Activated naive CD8-positive, alpha-beta T cell (primary cell): ENCODE measurements around the gene USHBP1.

Source experiments
- H3K27ac Mint-ChIP-seq: one replicate; pipeline ENCODE4 v1.8.0; 2021; ENCODE audit warnings: mixed read lengths
- H3K27me3 Mint-ChIP-seq: one replicate; pipeline ENCODE4 v1.8.0; 2021; ENCODE audit warnings: mixed read lengths
- H3K36me3 Mint-ChIP-seq: one replicate; pipeline ENCODE4 v1.8.0; 2021; ENCODE audit warnings: mixed read lengths
- H3K4me1 Mint-ChIP-seq: one replicate; pipeline ENCODE4 v1.8.0; 2021; ENCODE audit warnings: low read depth, mixed read lengths
- H3K4me3 Mint-ChIP-seq: one replicate; pipeline ENCODE4 v1.8.0; 2021; ENCODE audit warnings: mild to moderate bottlenecking, mixed read lengths
- H3K9me3 Mint-ChIP-seq: one replicate; pipeline ENCODE4 v1.8.0; 2021; ENCODE audit warnings: low read depth, mixed read lengths

Gene USHBP1

GRCh38 chr19:17242431-17243208 lies 21.9 kb downstream of the USHBP1 start:
- H3K27ac Mint-ChIP-seq, result no peak overlapping the region
- H3K9me3 Mint-ChIP-seq, result no peaks in the 10 kb centered on the region
- no peaks in the 10 kb centered on the region for H3K36me3 Mint-ChIP-seq
- H3K27me3 Mint-ChIP-seq, result no peaks in the 10 kb centered on the region
- no peaks in the 10 kb centered on the region for H3K4me1 Mint-ChIP-seq
- H3K4me3 Mint-ChIP-seq, result no peak overlapping the region

- Mint-ChIP-seq H3K27me3 (no peaks in the 10 kb centered on the region), H3K4me1 (no peaks in the 10 kb centered on the region), H3K4me3 (no peak overlapping the region), H3K27ac (no peak overlapping the region), H3K36me3 (no peaks in the 10 kb centered on the region), H3K9me3 (no peaks in the 10 kb centered on the region)
Observed at GRCh38 chr19:17240826-17241399, 23.6 kb downstream of the USHBP1 start.

- H3K27ac Mint-ChIP-seq, result no peak overlapping the region
- H3K4me1 Mint-ChIP-seq, result no peaks in the 10 kb centered on the region
- no peak overlapping the region for H3K4me3 Mint-ChIP-seq
- H3K36me3 Mint-ChIP-seq, result no peaks in the 10 kb centered on the region
- H3K9me3 Mint-ChIP-seq, result no peaks in the 10 kb centered on the region
- no peaks in the 10 kb centered on the region for H3K27me3 Mint-ChIP-seq
Observed at GRCh38 chr19:17240062-17240752, 24.3 kb downstream of the USHBP1 start.

- Mint-ChIP-seq H3K27ac (no peak overlapping the region), H3K4me3 (peak overlapping the region; percentile 52), H3K27me3 (no peaks in the 10 kb centered on the region), H3K4me1 (peaks cover 6% of the 10 kb centered on the region), H3K36me3 (no peaks in the 10 kb centered on the region), H3K9me3 (no peaks in the 10 kb centered on the region)
Observed at GRCh38 chr19:17237747-17238706, 26.5 kb downstream of the USHBP1 start.

GRCh38 chr19:17236811-17237543 lies 27.6 kb downstream of the USHBP1 start:
- Mint-ChIP-seq H3K4me1 (peaks cover 6% of the 10 kb centered on the region), H3K4me3 (peak overlapping the region; percentile 52), H3K27me3 (no peaks in the 10 kb centered on the region), H3K9me3 (no peaks in the 10 kb centered on the region), H3K36me3 (no peaks in the 10 kb centered on the region), H3K27ac (no peak overlapping the region)

GRCh38 chr19:17235971-17236777 lies 28.4 kb downstream of the USHBP1 start:
- H3K4me1 Mint-ChIP-seq, result peaks cover 6% of the 10 kb centered on the region
- no peak overlapping the region for H3K27ac Mint-ChIP-seq
- H3K27me3 Mint-ChIP-seq, result no peaks in the 10 kb centered on the region
- no peaks in the 10 kb centered on the region for H3K36me3 Mint-ChIP-seq
- no peaks in the 10 kb centered on the region for H3K9me3 Mint-ChIP-seq
- no peak overlapping the region for H3K4me3 Mint-ChIP-seq

- peaks cover 6% of the 10 kb centered on the region for H3K4me1 Mint-ChIP-seq
- H3K9me3 Mint-ChIP-seq, result no peaks in the 10 kb centered on the region
- no peaks in the 10 kb centered on the region for H3K27me3 Mint-ChIP-seq
- H3K4me3 Mint-ChIP-seq, result peak overlapping the region; percentile 78
- H3K36me3 Mint-ChIP-seq, result no peaks in the 10 kb centered on the region
- H3K27ac Mint-ChIP-seq, result peak overlapping the region; percentile 46
Observed at GRCh38 chr19:17235300-17235970, 29.1 kb downstream of the USHBP1 start.

- Mint-ChIP-seq H3K27ac (peak overlapping the region; percentile 46), H3K36me3 (no peaks in the 10 kb centered on the region), H3K4me1 (peaks cover 6% of the 10 kb centered on the region), H3K4me3 (peak overlapping the region; percentile 78), H3K9me3 (no peaks in the 10 kb centered on the region), H3K27me3 (no peaks in the 10 kb centered on the region)
Observed at GRCh38 chr19:17234911-17235299, 29.6 kb downstream of the USHBP1 start.

- Mint-ChIP-seq H3K9me3 (no peaks in the 10 kb centered on the region), H3K36me3 (no peaks in the 10 kb centered on the region), H3K27me3 (no peaks in the 10 kb centered on the region), H3K27ac (no peak overlapping the region), H3K4me1 (peaks cover 9% of the 10 kb centered on the region), H3K4me3 (no peak overlapping the region)
Observed at GRCh38 chr19:17232258-17232657, 32.3 kb downstream of the USHBP1 start.

- Mint-ChIP-seq H3K36me3 (no peaks in the 10 kb centered on the region), H3K9me3 (no peaks in the 10 kb centered on the region), H3K4me3 (no peak overlapping the region), H3K4me1 (peaks cover 15% of the 10 kb centered on the region), H3K27ac (no peak overlapping the region), H3K27me3 (no peaks in the 10 kb centered on the region)
Observed at GRCh38 chr19:17229890-17230289, 34.7 kb downstream of the USHBP1 start.

- H3K27me3 Mint-ChIP-seq, result no peaks in the 10 kb centered on the region
- H3K27ac Mint-ChIP-seq, result no peak overlapping the region
- no peak overlapping the region for H3K4me3 Mint-ChIP-seq
- no peaks in the 10 kb centered on the region for H3K9me3 Mint-ChIP-seq
- no peaks in the 10 kb centered on the region for H3K36me3 Mint-ChIP-seq
- H3K4me1 Mint-ChIP-seq, result peaks cover 9% of the 10 kb centered on the region
Observed at GRCh38 chr19:17227798-17228367, 36.7 kb downstream of the USHBP1 start.

- H3K36me3 Mint-ChIP-seq, result no peaks in the 10 kb centered on the region
- no peaks in the 10 kb centered on the region for H3K27me3 Mint-ChIP-seq
- peak within 1 kb of the TSS; percentile 88 for H3K4me3 Mint-ChIP-seq
- H3K4me1 Mint-ChIP-seq, result peaks cover 9% of the 10 kb centered on the region
- H3K27ac Mint-ChIP-seq, result peak within 1 kb of the TSS; percentile 89
- H3K9me3 Mint-ChIP-seq, result no peaks in the 10 kb centered on the region
Observed at GRCh38 chr19:17226002-17226933, 38.3 kb downstream of the USHBP1 start, which contains the start of gene OCEL1. Gene OCEL1 (plus strand): TSS chr19:17226226. CDS start chr19:17226248, 22 bp downstream.
